ENCODE data around the gene RAB3GAP2. TPM values are rescaled to one million over a fixed set of nuclear protein-coding genes. Genes with fewer than 3 reads are reported as not detected.

The RAB3GAP2 gene
- total and polyA plus RNA-seq, 10 donors: 6.5 to 48.7 (median 37.5) TPM

DNA sequence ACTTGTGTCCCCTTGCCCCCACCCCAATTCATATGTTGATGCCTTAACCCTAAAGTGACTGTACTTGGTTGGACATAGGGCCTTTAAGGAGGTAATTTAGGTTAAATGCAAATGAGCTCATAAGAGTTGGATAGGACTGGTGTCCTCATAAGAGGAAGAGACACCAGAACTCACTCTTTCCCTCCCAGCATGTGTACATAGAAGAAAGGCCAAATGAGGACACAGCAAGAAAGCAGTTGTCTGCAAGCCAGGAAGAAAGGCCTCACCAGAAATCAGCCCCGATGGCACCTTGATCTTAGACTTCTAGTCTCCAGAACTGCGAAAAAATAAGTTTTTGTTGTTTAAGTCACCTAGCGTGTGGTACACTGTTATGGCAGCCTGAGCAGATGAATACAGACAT lies 45.5 kb downstream of the RAB3GAP2 start:
- WGBS, 5 donors: 87 to 95% (median 94%) methylated on average over 3 of the region's 3 CpGs
- Histone ChIP-seq H3K4me1 (peaks cover 0 to 49% (median 8%) of the 10 kb centered on the region in 6 donors), H3K27ac (no peak overlapping the region), H3K4me3 (no peak overlapping the region), H3K9me3 (no peaks in the 10 kb centered on the region), H3K36me3 (peaks cover 0 to 52% (median under 1%) of the 10 kb centered on the region in 6 donors), H3K27me3 (replicated peaks in 1 of 7) (no peaks in the 10 kb centered on the region)
- intact Hi-C loops (cut with DNase I; ENCODE audit: low total_unique reads): no loop called here
- TF ChIP-seq, protein P1, sequence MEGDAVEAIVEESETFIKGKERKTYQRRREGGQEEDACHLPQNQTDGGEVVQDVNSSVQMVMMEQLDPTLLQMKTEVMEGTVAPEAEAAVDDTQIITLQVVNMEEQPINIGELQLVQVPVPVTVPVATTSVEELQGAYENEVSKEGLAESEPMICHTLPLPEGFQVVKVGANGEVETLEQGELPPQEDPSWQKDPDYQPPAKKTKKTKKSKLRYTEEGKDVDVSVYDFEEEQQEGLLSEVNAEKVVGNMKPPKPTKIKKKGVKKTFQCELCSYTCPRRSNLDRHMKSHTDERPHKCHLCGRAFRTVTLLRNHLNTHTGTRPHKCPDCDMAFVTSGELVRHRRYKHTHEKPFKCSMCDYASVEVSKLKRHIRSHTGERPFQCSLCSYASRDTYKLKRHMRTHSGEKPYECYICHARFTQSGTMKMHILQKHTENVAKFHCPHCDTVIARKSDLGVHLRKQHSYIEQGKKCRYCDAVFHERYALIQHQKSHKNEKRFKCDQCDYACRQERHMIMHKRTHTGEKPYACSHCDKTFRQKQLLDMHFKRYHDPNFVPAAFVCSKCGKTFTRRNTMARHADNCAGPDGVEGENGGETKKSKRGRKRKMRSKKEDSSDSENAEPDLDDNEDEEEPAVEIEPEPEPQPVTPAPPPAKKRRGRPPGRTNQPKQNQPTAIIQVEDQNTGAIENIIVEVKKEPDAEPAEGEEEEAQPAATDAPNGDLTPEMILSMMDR (IDR thresholded peaks at IDR 0.05 in 8 of 11, conservative IDR thresholded peaks at IDR 0.05 in 3 of 11): no peak
- TF ChIP-seq POLR2A (IDR thresholded peaks at IDR 0.05) (no peak), POLR2AphosphoS5 (IDR thresholded peaks at IDR 0.05) (no peak)
- DNase-seq: no peak

DNA sequence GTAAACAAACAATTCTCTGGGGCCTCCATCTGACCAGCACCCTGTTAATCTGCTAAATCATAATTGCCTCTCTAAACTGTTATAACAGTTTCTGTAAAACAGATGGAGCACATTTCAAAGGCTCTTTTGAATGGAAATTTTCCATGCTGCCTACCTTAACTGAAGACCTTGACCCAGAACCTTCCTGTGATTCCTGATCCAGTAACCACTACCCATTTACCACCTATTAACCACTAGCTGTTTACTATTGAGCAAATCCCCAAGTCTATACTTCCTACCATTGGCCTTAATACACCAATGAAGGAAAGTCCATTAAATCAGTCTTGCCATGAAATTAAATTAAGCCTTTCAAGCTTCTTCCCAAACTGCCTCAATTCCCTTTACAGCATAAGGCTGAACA lies 46.3 kb downstream of the RAB3GAP2 start:
- no peak overlapping the region for H3K4me3 ChIP-seq
- H3K4me1 ChIP-seq: peaks cover 0 to 52% (median 8%) of the 10 kb centered on the region in 6 donors
- intact Hi-C loops (cut with DNase I; ENCODE audit: low total_unique reads): no loop called here
- DNase-seq: no peak
- TF ChIP-seq POLR2A (IDR thresholded peaks at IDR 0.05) (no peak), POLR2AphosphoS5 (IDR thresholded peaks at IDR 0.05) (no peak)
- TF ChIP-seq, protein P1 (IDR thresholded peaks at IDR 0.05 in 8 of 11, conservative IDR thresholded peaks at IDR 0.05 in 3 of 11): no peak
- no peaks in the 10 kb centered on the region for H3K27me3 ChIP-seq (replicated peaks in 1 of 7)
- no peak overlapping the region for H3K27ac ChIP-seq
- H3K9me3 ChIP-seq: no peaks in the 10 kb centered on the region
- H3K36me3 ChIP-seq: peaks cover 0 to 44% (median 0%) of the 10 kb centered on the region in 6 donors

- DNase-seq: no peak
- Histone ChIP-seq H3K9me3 (no peaks in the 10 kb centered on the region), H3K27me3 (replicated peaks in 1 of 7) (no peaks in the 10 kb centered on the region), H3K36me3 (peaks cover 0 to 36% (median 0%) of the 10 kb centered on the region in 6 donors), H3K27ac (no peak overlapping the region), H3K4me3 (no peak overlapping the region), H3K4me1 (peaks cover 0 to 60% (median 12%) of the 10 kb centered on the region in 6 donors)
- 81 to 96% (median 95%) methylated on average over 1 of the region's 1 CpG for WGBS, 5 donors
- TF ChIP-seq, protein P1 (IDR thresholded peaks at IDR 0.05 in 8 of 11, conservative IDR thresholded peaks at IDR 0.05 in 3 of 11): no peak
- TF ChIP-seq POLR2A (IDR thresholded peaks at IDR 0.05) (no peak), POLR2AphosphoS5 (IDR thresholded peaks at IDR 0.05) (no peak)
- intact Hi-C loops (cut with DNase I; ENCODE audit: low total_unique reads): no loop called here
Observed at GRCh38 chr1:220224611-220225124, 47.6 kb downstream of the RAB3GAP2 start.

DNA sequence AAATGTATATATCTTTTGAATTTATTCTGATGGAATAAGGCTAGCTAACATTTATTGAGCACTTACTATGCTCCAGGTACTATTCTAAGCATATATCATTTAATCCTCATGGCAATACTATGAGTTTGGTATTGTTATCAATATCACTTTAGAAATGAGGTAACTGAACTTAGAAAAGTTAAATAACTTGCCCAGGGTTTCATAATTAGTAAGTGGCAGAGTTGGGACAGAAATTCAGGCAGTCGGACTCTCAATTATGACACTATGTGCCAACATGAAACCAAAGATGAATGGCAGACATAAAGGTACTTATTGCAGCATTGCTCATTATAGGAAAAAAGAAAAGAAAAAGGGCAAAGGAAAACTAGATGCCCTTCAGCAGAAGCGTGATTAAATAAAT lies 48.2 kb downstream of the RAB3GAP2 start:
- Histone ChIP-seq H3K4me3 (no peak overlapping the region), H3K36me3 (peaks cover 0 to 29% (median 0%) of the 10 kb centered on the region in 6 donors), H3K4me1 (peaks cover 0 to 67% (median 16%) of the 10 kb centered on the region in 6 donors), H3K9me3 (no peaks in the 10 kb centered on the region), H3K27ac (no peak overlapping the region), H3K27me3 (replicated peaks in 1 of 7) (no peaks in the 10 kb centered on the region)
- DNase-seq: no peak
- no peak for TF ChIP-seq POLR2AphosphoS5 (IDR thresholded peaks at IDR 0.05)
- TF ChIP-seq POLR2A (IDR thresholded peaks at IDR 0.05): no peak
- TF ChIP-seq, protein P1 (IDR thresholded peaks at IDR 0.05 in 8 of 11, conservative IDR thresholded peaks at IDR 0.05 in 3 of 11): no peak
- intact Hi-C loops (cut with DNase I; ENCODE audit: low total_unique reads): no loop called here
- WGBS, 5 donors: 63 to 85% (median 72%) methylated on average over 2 of the region's 2 CpGs

Data from spleen (tissue), 11 donors.